ENCODE data around the gene ARHGAP15.

Gene ARHGAP15

DNA sequence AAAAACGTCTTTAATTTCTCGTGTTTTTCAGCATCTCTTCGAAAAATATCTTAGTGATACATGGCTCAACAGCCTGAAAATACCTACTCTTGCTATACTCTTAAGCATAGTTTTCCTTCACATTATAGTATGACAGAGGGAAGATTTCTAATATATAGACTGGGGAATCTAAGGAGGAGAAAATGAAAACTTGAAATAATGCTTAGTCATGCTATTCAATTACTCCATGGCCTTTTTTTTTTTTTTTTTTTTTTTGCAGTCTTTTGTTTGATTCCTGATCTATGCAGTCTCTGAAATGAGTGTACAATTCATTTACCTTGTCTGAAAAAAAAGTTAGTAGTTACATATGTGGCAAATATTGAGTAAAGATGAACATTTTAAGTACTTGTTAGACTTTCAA is 337.8 kb downstream of the ARHGAP15 start:
- DNase-seq = no peak

DNA sequence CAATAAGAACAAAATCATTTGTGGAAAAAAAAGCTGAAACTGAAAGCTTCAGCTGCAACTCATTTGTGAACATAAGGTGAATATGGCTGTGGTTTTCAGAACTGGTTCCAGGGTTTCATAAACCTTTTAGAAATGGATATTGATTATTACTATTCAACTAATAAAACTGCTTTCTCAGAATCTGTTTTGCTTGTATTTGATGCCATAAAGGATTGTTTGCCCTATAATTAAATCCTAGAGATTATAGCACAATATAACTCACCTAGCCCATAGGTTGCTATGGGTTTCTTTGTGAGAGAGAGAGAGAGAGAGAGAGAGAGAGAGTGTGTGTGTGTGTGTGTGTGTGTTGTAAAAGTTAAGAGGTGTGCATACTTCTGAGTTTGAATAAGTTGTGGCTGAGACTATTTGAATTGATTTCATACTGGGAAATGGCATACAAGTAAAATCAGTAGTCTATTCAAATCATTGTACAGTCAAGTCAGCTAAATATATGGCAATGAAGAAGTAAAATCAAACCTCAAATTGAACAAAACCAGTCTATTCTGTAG is 339.2 kb downstream of the ARHGAP15 start:
- no peak for DNase-seq

DNA sequence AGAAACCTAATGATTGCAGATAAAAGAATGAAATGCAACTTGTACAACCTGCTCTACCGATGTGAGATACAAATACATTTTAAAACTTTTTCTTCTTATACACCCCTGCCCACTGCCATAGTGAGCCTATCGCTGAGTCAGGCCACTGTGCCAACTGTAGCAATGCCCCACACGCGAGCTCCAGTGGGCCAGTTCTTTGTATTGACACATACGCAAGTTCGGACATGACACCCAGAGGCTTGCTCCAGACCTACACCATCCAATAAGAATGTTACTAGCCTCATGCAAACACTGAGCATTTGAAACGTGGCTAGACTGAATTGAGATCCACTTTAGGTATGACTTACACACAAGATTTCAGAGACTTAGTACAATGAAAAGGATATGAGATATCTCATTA is 340.1 kb downstream of the ARHGAP15 start:
- DNase-seq = no peak

DNA sequence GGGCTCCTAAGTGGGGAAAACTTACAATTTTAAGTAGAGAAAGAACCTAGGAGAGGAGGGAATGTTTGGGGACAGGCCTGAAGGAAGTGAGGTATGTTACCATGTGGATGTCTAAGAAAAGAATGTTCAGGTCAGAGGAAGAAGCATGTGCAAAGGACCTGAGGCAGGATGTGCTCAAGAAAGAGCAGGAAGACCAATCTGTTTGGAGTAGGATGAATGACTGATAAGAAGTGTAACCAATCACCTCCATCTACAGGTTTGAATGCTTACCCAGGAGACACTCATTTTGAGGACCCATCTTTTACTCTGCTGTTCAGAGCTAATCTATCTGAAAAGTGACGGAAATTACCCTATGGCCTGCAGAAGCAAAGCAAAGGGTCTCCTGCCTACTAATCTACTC is 342.3 kb downstream of the ARHGAP15 start:
- DNase-seq = no peak

DNA sequence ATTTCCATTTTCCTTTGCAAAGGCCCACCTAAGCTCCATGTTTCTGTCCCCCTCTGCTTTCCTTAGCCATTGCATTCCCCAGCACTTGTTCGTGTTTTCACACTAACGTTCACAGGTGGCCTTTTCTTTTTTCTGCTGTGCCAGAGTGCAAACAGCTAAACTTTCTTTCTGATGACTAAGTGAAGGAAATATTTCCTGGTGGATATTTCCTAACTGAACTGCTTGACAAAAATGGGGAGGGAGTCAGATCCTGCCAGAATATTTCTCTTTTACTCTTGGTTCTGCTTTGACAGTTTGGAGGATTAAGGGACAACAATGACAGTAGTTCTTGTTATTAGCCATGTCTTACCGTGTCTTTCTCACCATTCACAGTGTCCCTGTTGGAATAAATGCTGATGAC is 344.0 kb downstream of the ARHGAP15 start:
- DNase-seq = no peak

DNA sequence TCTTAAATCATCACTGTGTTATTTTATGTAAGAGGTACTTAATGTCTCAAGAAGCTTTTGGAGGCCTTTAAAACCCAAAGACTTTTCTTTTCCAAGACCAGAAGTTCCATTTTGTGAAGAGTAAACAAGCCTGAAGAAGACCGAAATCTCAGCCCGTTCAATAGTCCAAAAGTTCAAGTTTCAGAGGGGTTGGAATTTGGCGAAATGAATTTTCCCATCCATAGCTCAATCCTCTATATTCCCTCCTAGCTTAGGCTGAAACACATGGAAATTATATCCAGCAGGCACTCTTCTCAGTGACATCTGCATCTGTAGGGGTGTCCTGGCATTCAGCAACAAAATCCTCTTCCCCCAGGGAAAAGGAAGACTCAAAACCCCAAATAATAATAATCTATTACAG is 344.6 kb downstream of the ARHGAP15 start:
- no peak for DNase-seq

DNA sequence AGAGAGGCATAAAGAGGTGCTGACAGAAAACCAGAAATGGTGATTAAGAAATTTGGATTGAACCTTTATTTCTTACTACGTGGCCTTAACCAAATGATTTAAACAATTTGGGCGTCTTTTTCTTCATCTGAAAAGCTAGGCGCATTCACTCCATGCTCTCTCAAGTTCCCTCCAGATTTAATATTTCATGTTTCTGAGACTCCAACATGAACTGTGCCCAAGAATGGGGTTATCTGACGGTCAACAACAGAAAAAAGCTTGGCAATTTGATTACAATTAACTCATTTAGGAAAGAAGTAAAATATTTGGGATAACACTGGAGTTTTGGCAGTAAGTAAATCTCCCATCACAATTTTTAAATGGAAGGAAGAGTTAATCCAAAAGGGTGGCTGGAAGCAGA is 345.4 kb downstream of the ARHGAP15 start:
- DNase-seq = no peak

DNA sequence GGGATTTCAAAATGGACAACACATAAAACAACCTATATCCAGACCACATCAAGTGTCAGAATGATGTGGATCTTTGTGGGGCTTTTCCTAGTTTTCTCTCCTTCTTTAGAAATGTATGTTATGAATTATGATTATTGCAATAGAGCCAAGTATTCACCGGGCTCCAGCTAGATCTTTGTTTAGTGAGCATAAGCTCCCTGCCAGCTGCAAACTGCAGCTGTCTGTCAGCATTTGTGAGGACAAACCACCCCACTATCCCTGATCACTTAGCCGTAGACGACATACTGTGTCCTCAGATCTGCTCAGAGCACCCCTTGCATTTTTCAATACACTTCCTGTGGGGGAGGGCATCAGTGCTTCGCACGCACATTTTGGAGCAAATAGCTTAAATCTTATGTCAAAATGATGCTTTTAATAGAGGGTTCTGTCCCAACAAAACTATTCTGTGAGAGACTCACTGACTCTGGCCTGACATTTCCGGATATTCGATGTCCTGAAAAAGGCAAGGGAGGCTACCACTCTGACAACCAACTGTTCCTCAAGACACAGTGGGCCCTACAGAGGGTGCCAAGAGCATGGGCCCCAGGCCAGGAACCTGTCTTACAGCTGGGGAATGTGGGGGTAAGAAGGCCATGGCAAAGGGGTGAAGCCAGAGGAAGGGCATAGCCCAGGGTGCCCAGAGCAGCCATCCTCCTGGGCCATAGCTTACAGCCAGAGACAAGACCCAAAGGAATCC is 346.0 kb downstream of the ARHGAP15 start:
- no peak for DNase-seq

DNA sequence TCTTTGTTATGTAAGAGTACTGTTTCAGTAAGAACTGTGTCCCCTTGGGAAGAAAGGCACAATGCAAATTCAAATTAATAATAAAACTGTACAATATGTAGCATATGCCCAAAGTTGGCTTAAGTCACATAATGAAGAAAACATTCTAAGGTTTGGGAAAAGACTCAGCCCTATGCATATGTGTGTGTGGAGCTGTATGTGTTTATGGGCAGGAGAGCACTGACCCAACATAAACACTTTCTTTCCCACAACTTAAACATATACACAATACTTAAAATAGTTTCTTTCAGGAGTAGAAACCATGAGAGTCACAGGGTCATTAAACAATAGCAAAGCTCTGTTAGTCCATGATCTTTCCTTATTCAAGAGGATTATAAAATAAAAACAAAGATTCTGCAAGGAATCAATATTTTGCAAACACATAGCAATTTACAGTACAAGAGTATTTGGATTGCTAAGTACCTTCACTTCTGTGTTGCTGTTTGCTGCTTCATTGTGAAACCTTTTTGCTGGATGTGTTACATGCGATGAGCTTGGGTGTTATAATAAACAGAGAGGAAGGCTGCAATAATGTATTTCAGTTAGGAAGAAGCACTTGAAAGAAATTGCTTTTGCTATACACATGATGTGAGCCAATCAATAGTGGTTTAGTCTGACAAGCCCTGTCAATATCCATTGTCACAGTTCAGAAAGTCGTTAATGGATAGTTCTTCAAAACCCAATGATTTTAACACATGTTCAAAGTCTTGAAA is 347.3 kb downstream of the ARHGAP15 start:
- DNase-seq = no peak

DNA sequence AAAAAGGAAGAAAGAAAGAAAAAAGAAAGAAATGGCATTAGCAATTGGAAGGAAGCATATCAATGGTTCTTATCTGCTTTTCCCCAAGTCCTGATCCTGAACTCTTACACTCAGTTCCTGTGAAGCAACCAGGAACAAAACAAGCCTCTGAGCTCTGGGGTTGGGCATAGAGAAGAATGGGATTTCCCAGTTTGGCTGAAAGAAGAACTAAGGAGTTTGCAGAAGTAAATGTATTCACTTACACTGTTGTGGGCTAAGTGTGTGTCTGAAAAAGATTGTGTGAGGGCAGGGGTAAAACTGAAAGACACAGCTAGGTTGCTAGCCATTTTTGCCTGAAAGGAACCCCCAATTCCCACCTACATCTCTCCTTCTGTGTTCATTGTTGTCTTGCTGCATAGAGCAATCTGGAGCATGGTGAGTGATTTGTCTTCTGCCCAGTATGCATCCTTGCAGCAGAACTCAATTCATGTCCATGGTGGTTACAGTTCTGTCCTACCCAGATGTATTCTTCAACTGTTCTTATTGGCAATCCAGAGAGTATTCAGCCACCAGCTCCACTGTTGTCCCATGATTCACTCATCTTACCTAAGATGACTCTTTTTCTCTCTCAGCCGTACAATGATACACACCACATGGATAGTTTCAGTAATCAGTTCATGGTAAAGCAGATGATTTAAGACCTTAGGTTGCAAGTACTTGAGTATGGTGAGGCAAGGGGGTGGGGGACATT is 348.7 kb downstream of the ARHGAP15 start:
- no peak for DNase-seq

DNA sequence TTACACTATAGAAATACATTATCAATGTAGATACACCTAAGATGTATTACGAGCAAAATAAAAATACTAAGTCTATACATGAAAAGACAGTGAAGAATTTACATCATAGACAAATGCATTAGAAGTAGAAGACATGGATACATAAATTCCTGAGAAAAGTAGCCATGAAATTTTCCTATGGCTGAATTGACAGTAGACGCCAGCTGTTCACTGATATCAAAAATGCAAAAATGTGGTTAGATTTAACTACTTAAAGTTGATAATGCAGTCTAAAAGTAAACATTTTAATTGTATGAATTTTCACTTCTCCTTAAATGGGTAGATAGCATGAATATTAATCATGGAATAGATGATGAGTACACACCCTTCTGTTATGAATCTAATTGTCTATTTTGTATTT is 350.9 kb downstream of the ARHGAP15 start:
- DNase-seq = no peak

DNA sequence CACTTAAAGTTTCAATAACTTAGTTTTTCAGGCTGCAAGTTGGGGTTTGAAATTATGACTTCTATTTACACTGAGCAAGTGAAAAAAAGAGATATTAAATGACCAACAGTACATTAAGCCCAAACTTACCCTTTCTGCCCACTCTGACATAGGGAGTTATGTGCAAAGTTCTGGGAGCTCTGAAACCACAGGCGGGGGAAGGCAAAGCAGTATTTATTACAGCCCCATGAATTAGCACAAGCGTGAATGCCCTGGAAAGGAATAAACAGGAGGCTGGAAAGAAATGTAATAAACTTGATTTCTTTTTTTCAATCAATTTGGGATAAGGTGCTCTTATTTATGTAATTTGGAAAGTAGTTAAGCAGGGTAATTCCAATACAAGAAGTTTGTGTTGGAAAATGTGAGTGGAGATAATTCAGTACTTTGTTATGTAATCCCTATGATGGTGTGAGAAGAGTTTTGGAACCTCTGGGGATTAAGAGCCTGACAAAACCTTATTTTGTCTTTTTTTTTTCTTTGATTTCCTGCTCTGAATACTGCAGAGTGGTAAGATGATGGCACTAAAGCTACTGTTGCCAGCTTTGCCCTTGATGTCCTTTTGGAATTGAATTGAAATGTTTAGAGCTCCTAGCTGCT is 351.5 kb downstream of the ARHGAP15 start:
- DNase-seq = no peak

DNA sequence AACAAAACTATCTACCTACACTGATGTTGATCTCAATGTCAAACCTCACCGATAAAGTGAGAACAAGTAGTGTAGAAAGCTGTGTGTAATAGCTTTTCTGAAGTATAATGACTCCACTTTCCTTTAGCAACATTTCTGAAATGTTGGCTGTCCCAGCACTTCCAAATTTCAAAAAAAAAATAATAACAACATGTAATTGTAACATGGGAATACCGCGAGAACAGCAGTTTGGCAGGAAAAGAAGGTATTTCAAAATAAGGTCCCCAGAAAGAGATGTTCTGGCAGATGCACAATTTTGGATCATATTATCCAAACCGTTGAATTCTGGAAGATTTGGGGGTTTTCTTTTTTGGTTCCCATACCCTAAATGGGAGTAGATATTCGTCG is 352.0 kb downstream of the ARHGAP15 start:
- DNase-seq = no peak

DNA sequence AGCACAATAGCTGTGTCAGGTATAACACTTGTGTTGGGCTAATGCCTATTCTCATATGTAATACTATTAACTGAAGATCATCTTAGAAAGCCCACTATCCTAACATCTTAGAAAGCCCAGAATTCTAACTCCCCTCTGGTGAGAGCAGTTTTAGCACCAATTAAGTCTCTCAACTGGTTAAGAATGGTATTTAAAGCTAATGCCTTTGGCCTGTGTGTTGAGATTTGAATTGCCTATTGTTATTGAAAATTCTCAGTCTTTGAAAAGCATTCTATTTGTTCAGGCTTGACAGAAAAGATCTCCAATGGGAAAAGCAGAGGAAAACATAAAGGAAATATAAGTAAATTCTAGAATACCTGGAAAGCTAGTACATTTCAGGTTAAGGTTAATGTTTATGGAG is 352.5 kb downstream of the ARHGAP15 start:
- no peak for DNase-seq

DNA sequence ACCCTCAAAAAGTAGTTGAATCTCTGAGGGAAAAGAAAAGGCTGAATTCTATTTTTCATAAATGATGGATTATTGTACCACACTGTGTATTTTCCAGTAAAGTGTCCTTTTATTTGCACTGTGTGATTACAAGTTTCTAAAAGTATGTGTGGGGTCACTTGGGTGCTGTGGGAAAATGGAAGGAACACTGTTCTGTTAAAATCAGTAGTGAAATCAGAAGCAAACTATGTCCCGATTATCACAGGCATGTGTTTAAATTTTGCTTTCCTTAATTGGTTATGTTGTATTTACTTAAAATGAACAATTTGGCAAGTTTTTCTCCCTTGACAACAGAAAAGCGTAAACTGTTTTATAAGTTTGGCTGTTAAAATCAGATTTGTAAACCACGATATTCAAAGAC is 353.1 kb downstream of the ARHGAP15 start:
- DNase-seq = no peak

DNA sequence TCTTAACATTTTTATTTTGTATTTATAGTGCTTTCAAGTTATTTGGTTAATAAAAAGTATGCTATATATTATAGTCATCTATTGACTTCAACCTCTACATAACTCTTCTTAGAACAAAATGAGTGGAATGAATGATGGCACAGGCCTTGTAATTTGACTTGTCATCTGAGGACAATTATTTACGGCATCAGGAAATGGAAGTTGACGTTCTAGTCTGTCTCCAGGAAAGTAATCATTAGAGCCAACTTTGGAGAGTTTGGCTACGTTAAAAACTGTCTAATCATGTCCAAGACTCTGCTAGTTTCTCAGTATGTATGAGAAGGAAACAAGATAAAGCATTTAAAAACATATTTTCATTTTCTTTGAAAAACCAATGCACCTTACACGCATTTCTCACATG is 353.6 kb downstream of the ARHGAP15 start:
- DNase-seq = no peak

DNA sequence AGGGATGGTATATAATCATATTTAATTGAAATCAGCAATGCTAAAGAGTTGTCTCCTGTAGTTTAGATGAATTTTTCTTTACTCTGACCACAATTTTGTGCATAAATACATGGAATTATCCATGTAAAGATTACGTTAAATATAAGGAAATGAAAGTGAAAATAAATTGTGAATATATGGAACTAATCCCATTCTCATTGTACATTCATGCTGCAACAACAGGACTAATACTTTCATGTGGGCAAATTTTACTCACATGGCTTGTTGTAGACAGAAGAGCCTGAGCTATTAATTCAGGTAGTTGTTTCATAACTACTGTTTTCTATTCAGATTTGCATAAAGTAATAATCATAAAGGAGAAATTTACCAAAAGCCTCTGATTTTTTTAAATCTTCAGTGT is 357.8 kb downstream of the ARHGAP15 start:
- no peak for DNase-seq

DNA sequence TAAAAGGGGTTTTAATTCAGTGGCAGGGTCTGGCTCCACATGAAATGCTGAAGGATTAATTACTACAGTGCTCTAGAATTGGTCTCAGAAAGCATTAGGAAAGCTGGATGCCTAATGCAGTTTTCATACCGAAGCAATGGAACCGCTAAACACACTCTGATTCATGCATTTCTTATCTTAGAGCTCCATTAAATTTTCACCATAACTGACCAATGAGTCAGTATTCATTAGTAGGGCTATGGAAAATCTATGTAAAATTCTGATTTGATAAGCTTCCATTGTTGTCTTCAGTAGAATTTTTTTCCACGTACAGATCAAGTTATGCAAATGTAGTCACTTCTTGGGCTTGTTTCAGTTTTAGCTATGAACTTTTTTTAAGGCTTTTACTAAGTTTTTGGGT is 359.9 kb downstream of the ARHGAP15 start:
- DNase-seq = no peak

DNA sequence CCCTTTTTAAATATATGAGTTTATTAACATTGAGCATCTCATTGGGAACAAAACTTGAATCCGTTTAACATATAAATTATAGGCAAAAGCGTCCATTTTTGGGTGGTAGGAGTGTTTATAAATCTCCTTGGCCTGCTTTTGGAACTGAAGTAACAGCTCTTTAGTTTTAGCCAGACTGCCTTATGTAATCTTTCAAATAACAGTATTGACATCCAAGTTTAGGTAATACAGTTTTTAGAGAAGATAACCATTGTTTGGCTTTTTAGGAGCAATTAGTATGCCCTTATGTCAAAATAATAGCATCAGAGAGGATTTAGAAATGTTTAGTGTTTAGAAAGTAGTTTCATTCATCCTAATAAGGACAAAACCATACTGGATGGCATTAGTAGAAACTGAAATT is 361.9 kb downstream of the ARHGAP15 start:
- DNase-seq = no peak

DNA sequence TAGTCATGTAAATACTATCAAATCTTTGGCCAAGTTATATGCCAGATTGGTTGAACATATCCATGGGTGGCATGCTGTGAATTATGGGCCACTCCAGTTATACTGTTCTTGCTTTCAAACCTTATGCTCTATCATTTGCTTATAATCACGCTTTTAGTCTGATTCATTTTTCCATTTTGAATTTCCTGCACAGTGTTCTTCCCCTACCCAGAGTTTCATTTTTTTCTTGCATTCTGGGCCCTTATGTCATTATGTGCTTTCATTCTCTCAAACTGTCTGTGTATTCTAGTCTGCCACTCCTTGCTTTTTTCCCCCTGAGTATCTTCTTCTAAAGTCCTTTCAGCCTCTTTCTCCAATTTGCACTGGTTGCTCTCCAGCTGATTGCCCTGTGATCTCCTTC is 364.1 kb downstream of the ARHGAP15 start:
- no peak for DNase-seq

DNA sequence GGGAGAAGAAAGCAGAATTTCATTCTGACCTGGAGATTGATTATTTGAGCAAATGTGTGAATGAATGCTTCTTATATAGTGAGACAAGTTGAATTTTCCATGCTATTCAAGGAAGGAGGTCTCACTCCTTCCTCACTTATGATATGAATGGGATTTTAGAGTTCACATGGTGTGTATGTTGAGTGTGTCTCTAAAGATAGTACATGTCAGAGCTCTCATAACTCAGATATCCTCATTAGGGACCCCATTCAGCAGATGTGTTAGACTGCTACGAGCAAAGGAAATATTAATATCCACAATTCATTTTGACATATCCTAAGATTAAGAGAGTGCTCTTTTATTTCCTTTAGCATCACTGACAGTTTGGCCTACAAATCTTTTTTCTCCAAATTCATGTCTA is 368.5 kb downstream of the ARHGAP15 start:
- DNase-seq = no peak

DNA sequence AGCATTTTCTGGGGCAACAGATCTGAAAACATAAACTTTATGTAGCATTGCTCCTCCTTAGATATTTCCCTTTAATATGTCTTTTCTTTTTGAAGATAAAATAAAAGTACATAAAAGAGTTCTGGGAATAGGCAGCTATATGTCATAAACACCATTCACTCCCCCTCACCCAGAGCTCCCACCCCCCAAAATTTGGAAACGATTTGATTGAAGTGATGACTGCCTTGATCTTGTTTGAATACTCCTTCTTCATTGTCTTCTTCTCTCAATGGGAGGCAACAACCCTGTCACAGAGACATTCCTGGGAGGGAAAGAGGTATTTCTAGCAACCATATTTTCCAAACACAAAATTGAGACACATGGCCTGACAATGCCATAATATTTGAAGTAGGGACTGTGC is 369.3 kb downstream of the ARHGAP15 start:
- no peak for DNase-seq

DNA sequence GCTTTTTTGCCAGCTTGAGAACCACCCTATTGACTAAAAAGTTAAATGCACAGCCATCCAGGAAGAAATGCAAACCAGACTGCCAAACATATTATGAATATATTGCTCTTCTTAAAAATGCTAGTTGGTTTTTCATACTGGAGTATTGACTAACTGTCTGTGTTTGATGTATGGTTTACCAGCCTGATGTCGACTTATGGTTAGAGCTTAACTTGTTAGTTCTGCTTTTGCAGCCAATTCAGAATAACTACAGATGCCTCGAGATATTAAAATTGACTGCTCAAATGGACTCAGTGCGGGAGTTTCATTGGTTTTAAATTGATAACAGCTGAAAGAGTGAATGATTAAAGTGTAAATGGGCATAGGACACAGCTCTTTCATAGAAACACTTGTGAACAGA is 369.8 kb downstream of the ARHGAP15 start:
- no peak for DNase-seq

Data from activated CD8-positive, alpha-beta memory T cell treated with anti-CD3 and anti-CD28 coated beads for 24 hours (primary cell).